C4-2B (cell line): ENCODE measurements around the gene EHBP1L1.

Experiments used
- ZFX ChIP-seq: fragments of 450-650 bp; IDR thresholded peaks from 2 replicates; pipeline ENCODE4 v1.6.1; 2017
- TF ChIP-seq, protein P1 (sequence below): fragments of 450-650 bp; conservative IDR thresholded peaks from 2 replicates; pipeline ENCODE4 v1.5.1; 2017; ENCODE audit warnings: mild to moderate bottlenecking

DNA sequence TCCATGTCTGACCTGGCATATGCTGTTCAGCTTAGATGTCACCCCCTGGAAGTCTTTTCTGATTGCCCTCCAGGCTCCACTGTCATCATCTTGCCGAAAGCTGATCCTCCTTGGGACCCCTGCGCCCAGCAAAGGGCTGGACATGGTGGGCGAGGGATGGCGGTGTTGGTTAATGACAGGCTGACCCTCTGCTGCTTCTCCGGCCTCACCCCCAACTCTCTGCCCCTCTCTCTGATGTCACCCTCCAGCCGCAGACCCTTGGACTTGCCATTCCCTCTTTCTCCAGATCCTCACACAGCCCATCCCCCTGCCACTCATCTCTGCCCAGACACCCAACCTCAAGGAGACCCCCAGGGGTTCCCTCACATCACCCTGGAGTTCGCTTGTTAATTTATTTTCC lies 2.3 kb downstream of the EHBP1L1 start:
- TF ChIP-seq, protein P1, sequence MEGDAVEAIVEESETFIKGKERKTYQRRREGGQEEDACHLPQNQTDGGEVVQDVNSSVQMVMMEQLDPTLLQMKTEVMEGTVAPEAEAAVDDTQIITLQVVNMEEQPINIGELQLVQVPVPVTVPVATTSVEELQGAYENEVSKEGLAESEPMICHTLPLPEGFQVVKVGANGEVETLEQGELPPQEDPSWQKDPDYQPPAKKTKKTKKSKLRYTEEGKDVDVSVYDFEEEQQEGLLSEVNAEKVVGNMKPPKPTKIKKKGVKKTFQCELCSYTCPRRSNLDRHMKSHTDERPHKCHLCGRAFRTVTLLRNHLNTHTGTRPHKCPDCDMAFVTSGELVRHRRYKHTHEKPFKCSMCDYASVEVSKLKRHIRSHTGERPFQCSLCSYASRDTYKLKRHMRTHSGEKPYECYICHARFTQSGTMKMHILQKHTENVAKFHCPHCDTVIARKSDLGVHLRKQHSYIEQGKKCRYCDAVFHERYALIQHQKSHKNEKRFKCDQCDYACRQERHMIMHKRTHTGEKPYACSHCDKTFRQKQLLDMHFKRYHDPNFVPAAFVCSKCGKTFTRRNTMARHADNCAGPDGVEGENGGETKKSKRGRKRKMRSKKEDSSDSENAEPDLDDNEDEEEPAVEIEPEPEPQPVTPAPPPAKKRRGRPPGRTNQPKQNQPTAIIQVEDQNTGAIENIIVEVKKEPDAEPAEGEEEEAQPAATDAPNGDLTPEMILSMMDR, result no peak
- TF ChIP-seq ZFX, result no peak
